ENCODE data around the gene TYMP. TPM values are rescaled to one million over a fixed set of nuclear protein-coding genes. Genes with fewer than 3 reads are reported as not detected.

Gene TYMP
- total and polyA plus RNA-seq, 10 of the 15 experiments (the other 5 are each of a cell fraction or from before 2014, with no cell fraction given): 0.42 to 57.8 (median 24.6) TPM

DNA sequence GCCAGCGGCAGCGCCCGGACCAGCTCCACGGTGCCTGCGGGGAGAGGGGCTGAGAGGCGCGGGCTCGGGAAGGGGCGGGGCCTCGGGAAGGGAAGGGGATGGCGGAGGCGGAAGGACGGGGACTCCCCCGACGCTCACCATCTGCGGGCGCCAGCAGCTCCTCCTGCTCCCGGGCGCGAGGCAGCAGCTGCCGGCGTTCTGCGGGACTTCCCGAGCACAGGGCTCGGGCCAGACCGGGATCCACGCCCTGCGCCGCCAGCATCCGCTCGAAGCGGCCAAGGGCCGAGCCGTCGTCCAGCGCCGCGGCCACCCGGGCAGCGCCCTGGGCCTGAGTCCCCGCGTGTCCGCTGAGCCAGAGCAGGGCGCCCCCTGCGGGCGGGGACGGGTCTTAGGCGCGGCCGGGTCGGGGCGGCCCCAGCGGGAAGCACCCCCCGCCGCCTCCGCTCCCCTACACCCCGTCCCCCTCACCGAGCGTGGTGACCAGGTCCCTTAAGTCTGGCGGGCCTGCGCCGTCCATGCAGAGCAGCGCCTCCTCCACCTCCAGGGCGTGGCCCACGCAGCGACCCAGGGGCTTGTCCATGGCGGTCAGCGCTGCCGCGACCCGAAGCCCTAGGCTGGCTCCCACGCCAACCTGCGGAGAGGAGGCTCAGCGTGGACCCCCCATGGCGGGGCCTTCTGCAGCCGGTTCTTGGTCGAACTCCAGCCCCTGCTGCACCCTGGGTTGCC lies 3.5 kb downstream of the TYMP start (continued):
- TF ChIP-seq, protein P1, sequence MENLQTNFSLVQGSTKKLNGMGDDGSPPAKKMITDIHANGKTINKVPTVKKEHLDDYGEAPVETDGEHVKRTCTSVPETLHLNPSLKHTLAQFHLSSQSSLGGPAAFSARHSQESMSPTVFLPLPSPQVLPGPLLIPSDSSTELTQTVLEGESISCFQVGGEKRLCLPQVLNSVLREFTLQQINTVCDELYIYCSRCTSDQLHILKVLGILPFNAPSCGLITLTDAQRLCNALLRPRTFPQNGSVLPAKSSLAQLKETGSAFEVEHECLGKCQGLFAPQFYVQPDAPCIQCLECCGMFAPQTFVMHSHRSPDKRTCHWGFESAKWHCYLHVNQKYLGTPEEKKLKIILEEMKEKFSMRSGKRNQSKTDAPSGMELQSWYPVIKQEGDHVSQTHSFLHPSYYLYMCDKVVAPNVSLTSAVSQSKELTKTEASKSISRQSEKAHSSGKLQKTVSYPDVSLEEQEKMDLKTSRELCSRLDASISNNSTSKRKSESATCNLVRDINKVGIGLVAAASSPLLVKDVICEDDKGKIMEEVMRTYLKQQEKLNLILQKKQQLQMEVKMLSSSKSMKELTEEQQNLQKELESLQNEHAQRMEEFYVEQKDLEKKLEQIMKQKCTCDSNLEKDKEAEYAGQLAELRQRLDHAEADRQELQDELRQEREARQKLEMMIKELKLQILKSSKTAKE (IDR thresholded peaks at IDR 0.05; ENCODE audit: low read depth, poor library complexity, severe bottlenecking): no peak
- TF ChIP-seq NBN (IDR thresholded peaks at IDR 0.05): peak; percentile 59
- TF ChIP-seq SREBF2 (IDR thresholded peaks at IDR 0.05; ENCODE audit: low read length): no peak
- TF ChIP-seq SMARCA5 (IDR thresholded peaks at IDR 0.05): peak; percentile 88; the same call in 1 of the 2 replicates
- no peak for TF ChIP-seq NR2C2 (IDR thresholded peaks at IDR 0.05; ENCODE audit: borderline replicate concordance, control insufficient read depth, insufficient read length, low read depth)
- TF ChIP-seq ZNF217 (IDR thresholded peaks at IDR 0.05): peak; percentile 83; the same call in 1 of the 2 replicates
- TF ChIP-seq GATAD2B (conservative IDR thresholded peaks at IDR 0.05; ENCODE audit: low read depth): peak; percentile 98

DNA sequence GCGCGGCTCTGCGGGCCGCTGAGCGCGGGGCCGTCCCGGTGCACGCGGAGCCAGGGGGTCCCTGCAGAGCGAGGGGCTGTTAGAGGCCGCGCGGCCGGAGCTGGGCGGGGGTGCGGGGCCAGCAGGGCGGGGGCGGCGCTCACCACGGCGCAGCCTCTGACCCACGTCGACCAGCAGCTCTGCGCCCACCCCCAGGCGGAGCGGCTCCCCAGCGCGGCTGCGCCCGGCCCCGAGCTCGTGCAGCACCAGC lies 4.0 kb downstream of the TYMP start:
- ATAC-seq: no peak
- ChIA-PET CTCF (interaction anchor here (0.6 to 3.5 kb wide), 28 partner anchors 8 to 250 kb away, joined by 3 to 38 read pairs (median 4); partner anchors contain the start of genes ARSA, KLHDC7B, LMF2 and NCAPH2), RAD21 (ENCODE audit: unreplicated experiment) (interaction anchor here (0.6 to 6.3 kb wide), 24 partner anchors 9 to 285 kb away, joined by 3 to 106 read pairs (median 4); partner anchors contain the start of genes CHKB, LMF2, NCAPH2 and SYCE3), SMC1A (ENCODE audit: uncharacterized antibody, unreplicated experiment) (interaction anchor here (0.7 to 5.8 kb wide), 16 partner anchors 9 to 275 kb away, joined by 3 to 58 read pairs (median 6); partner anchors contain the start of genes CHKB, HDAC10, LMF2 and NCAPH2), POLR2A (interaction anchor here (0.5 to 6.5 kb wide), 19 partner anchors 11 to 211 kb away, joined by 3 to 232 read pairs (median 5); partner anchors contain the start of genes KLHDC7B, LMF2, NCAPH2 and SYCE3)
- no peak for FAIRE-seq
- Histone ChIP-seq H3K36me3 (ENCODE audit: control insufficient read depth in 2 of 2, insufficient read depth in 2 of 2, low read length in 1 of 2) (peaks cover 5 to 30% of the 10 kb centered on the region in 2 experiments; a peak in 3 of 4 replicates), H3K27ac (ENCODE audit: control insufficient read depth, insufficient read depth) (peak overlapping the region; percentile 94), H2AFZ (ENCODE audit: control insufficient read depth, low read depth, low read length) (peak overlapping the region; percentile 55; the same call in 1 of the 2 replicates), H3K79me2 (ENCODE audit: control insufficient read depth, insufficient read depth, low read length) (peaks cover 56% of the 10 kb centered on the region), H3K9me3 (replicated peaks; ENCODE audit: control insufficient read depth, insufficient read depth, low read length) (no peaks in the 10 kb centered on the region), H4K20me1 (ENCODE audit: control insufficient read depth, insufficient read depth) (no peaks in the 10 kb centered on the region), H3K9ac (ENCODE audit: control insufficient read depth, insufficient read depth, low read length) (peak overlapping the region; percentile 94; the same call in 1 of the 2 replicates), H3K4me2 (ENCODE audit: control insufficient read depth, insufficient read depth) (peak overlapping the region; percentile 99), H3K27me3 (replicated peaks in 1 of 2; ENCODE audit: control insufficient read depth in 2 of 2, insufficient read depth in 2 of 2, low read length in 1 of 2) (no peaks in the 10 kb centered on the region), H3K4me3 (peak overlapping the region; percentile 74), H3K4me1 (ENCODE audit: control insufficient read depth, insufficient read depth, low read length) (peaks cover 16% of the 10 kb centered on the region)
- intact Hi-C loops (cut with micrococcal nuclease; ENCODE audit: unreplicated experiment): loop anchor here (5.0 kb wide), 2 partner anchors 37 to 57 kb away; partner anchors contain the start of genes CHKB and SYCE3
- no TSS peak for BruUV-seq (replicated peaks)
- TF ChIP-seq STAT3 (IDR thresholded peaks at IDR 0.05; ENCODE audit: low read depth, low read length) (no peak), SIN3A (IDR thresholded peaks at IDR 0.05; ENCODE audit: low read depth, low read length) (0 out of 2 replicates have a peak, but pooled peaks have one; percentile 7)
- 0% methylated on average over 2 of the region's 33 CpGs for WGBS (ENCODE audit: insufficient coverage, insufficient replicate concordance, low lambda C conversion rate, missing lambda C conversion rate)
- no peak for DNase-seq (ENCODE audit: low read depth, low spot score)
- in situ Hi-C loops (cut with MboI): loop anchor here (5.0 kb wide), 1 partner anchor 97 kb away; no protein-coding TSS in a partner anchor
